Measurements from ENCODE around the gene EYA2.
"Not testable (repeated sequence)": the region's sequence is repeated elsewhere in the genome, so short reads cannot be mapped to it uniquely, and the experiment has no call there.

EYA2 gene, protein sequence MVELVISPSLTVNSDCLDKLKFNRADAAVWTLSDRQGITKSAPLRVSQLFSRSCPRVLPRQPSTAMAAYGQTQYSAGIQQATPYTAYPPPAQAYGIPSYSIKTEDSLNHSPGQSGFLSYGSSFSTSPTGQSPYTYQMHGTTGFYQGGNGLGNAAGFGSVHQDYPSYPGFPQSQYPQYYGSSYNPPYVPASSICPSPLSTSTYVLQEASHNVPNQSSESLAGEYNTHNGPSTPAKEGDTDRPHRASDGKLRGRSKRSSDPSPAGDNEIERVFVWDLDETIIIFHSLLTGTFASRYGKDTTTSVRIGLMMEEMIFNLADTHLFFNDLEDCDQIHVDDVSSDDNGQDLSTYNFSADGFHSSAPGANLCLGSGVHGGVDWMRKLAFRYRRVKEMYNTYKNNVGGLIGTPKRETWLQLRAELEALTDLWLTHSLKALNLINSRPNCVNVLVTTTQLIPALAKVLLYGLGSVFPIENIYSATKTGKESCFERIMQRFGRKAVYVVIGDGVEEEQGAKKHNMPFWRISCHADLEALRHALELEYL

DNA sequence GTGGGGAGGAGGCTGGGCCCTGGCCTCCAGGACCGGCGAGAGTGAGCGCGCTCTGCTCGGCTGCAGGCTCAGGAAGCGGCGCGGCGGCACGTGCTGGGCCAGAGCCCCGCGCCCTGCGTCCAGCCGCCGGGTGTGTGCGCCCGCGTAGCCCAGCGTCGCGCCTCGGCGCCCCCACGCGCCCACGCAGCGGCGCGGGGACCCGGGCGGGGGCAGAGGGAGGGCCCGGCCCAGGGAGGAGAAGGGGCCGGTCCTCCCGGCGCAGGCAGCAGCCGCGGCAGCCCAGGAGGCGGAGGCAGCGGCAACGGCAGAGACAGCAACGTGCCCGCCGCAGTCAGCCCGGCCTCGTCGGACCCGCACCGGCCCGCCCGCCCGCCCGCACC, at the start of gene EYA2:
EYA2 (plus strand) TSS at position 265 of the 380 bp plus-strand sequence. CDS start 95,168 bp downstream, outside the sequence.
- DNase-seq (ENCODE audit: low spot score), result no peak

DNA sequence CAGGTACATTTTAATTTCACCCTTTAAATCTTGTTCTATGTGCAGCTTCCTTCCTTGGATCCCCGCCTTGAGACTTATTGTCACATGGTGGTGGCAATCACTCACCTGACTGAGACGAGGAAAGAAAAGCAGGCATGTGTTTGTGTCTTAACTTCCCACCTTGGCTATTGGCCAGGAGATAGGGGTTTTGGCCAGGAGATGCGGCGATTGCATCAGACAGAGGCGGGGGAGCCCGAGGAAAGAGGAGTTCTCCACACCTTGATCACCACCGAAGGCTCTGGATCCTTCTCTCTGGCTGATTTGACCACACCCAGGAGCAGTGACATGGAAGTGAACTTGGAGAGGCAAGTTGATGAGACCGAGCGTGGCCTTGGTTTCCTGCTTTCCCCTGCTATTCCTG, 49.7 kb upstream of the EYA2 start:
- no peak for DNase-seq (ENCODE audit: low spot score)

DNA sequence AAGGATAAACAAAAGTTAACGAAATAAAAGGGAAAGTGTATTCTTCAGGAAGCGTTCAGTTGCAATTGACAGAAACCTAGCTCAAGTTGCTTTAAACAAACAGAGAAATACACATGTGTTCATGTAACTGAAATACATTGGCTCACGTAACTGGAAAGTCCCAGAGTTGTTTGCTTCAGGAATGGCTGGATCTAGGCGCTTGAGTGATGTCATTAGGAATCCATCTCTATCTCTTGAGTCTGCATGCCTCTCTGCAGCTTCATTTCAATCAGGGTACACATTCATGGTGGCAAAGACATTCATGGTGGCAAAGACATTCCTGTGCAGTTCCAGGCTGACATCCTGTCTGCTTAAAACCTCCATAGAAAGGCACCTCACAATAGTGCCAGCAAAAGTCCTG, 45.4 kb upstream of the EYA2 start:
- DNase-seq (ENCODE audit: low spot score), result no peak

DNA sequence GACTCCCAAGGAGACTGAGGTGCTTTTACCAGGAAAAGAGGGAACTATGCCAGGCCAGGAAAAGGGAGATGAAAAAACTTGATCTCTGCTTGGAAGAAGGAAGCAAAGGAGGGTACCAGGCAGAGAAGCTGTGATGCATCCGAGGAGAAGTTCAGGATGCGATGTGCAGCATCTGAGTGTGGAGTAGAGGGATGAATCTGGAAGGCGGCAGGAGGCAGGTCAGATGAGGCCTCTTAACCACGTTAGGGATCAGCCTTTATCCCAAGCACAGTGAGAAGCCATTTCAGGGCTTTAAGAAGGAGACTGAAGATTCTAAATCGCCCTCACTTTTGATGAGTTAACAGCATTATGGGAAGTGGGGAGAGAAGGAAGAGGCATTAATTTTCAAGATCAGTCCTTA, 44.9 kb upstream of the EYA2 start:
- no peak for DNase-seq (ENCODE audit: low spot score)

DNA sequence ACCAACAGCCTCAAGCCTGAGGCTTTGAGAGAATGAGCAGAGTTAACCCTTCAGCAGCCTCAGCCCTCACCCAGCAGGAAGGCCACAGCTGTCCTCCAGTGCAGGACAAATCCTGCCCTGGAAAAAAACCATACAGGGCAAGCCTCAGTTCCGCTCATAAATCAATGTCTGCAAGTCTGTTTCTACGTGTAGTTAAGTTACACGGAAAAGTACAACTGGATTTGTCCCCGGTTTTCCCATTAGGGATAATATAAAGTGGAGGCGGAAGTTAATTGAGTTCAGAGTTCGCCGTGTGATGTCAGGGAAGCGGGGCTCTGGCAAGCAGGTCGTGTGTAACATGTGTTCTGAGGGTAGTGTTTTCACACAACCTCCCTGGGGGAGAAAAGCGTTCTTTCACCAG, 44.2 kb upstream of the EYA2 start:
- no peak for DNase-seq (ENCODE audit: low spot score)

DNA sequence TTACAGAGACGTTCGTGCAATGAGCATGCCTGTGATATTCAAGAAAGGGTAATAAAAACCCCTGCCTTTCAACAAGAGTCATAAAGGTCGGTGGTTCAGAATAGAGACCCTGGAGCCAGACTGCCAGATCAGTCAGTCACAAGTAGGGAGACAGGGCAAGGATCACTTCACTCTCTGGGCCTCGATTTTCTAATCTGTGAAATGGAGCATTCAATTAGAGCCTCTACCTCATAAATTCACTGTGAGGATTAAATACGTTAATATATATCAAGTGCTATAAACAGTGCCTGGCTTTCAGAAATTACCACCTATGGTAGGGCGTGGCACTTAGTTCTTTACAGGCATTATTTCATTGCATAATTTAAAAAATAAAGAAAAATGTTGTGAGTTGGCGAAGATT, 43.7 kb upstream of the EYA2 start:
- DNase-seq (ENCODE audit: low spot score), result no peak

DNA sequence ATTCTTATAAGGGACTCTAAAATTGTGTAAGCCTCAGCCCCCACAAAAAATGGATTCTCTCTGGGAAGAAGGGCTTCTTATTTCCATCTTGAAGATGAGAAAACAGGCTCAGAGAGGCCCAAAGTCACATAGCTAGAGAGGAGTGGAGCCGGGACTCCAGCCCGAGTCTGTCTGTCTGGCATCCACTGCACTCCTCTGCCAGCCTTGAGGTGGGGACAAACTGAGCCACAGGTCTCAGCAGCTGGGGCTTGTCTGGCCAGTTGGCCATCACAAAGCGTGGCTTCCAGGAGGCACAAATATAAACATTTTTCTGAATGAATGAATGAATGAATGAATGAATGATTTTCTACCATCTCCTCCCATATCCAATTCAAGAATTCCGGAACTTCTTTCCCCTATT, 42.9 kb upstream of the EYA2 start:
- DNase-seq (ENCODE audit: low spot score), result no peak

DNA sequence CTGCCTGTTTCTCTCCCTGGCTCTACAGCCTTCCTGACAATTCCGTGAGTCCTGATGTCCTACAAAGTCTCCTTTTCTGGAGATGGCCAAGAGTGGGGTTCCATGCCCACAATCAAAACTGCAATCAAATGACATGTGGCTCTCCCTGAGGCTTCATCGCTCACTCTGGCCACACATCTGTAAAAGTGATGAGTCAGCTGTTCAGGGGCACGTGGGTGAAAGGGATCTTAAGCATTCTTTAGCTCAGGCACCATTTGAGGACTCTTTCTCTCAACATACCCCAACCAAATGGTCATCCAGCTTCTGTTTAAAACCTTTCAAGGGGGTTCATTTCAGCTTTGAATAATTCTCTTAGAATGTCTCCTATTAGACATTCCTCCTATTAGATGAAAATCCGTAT, 42.3 kb upstream of the EYA2 start:
- no peak for DNase-seq (ENCODE audit: low spot score)

DNA sequence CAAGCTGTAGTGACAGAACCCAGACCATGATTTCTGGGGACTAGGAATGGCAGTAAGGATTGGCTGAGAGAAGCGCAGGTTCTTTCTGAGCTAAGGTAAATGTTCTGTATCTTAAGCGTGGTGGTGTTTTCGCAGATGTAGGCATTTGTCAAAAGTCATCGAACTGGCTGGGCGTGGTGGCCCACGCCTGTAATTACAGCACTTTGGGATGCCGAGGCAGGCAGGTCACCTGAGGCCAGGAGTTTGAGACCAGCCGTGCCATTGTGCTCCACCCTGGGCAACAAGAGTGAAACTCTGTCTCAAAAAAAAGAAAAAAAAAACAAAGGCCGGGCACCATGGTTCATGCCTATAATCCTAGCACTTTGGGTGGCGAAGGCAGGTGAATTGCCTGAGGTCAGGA, 40.7 kb upstream of the EYA2 start:
- no peak for DNase-seq (ENCODE audit: low spot score)

DNA sequence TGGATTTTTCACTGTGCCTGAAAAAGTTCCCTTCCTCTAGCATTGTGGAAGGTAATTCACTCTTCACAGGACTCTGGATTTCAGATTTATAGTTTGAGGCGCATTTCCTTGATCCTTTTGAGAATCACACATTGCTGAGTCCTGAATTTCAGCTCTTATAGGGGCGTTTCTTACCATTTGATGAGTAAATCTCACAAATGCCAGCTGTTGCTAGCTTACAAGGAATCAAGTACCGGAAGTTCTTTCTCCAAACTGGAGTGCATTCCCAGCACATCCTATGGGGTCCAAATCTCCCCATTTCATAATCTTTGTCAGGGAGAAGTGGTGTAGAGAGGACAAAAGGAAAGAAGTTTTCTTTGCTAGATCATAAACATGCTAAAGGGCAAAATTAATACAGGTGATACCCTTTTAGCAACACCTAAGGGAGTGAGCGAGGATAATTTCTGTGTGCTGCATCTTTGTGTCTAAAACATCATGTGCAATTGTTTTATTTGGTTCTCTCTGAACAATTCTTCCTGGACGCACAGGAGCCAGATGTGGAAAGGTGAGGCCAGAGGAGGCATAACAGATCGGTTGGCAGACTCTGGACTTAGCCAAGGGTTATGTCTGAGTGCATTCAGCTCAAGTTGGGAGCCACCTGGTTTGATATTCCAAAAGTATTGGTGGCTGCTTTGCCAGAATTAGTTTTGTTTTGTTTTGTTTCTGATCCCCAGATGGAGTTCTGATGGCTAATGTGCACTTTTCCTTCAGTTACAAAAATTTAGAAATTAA, 37.4 kb upstream of the EYA2 start:
- no peak for DNase-seq (ENCODE audit: low spot score)

DNA sequence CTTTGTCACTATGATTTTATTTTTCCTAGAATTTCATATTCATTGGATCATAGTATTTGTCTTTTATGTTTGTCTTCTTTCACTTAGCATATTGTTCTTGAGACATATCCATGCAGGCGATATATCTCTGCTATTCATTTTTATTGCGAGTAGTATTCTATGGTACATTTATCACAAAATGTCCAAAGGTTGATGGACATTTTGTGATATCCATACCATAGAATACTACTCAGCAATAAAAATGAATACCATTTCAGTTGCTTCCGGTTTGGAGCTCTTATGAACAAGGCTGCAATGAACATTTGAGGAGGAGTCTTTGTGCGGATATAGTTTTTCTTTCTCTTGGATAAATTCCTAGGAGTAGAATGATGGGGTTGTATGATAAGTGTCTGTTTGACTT, 28.8 kb upstream of the EYA2 start:
- no peak for DNase-seq (ENCODE audit: low spot score)

DNA sequence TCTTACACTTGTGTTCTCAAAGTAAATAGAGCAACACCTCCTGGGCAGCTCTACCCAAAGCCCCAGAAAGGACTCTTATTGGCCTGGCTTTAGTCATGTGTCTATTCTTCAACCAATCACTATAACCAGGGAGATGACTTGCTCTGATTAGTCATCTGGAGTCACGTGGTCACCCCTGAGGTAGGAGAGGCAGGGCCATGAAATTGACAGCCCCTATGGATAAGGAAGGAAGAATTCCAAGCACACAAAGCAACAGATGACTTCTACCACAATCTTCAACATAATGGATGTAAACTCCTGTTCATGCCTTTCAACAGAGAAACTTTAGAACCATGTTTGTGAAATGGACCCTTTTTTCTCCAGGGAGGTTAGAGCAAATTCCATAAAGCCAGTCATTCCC, 24.6 kb upstream of the EYA2 start:
- DNase-seq (ENCODE audit: low spot score), result no peak

DNA sequence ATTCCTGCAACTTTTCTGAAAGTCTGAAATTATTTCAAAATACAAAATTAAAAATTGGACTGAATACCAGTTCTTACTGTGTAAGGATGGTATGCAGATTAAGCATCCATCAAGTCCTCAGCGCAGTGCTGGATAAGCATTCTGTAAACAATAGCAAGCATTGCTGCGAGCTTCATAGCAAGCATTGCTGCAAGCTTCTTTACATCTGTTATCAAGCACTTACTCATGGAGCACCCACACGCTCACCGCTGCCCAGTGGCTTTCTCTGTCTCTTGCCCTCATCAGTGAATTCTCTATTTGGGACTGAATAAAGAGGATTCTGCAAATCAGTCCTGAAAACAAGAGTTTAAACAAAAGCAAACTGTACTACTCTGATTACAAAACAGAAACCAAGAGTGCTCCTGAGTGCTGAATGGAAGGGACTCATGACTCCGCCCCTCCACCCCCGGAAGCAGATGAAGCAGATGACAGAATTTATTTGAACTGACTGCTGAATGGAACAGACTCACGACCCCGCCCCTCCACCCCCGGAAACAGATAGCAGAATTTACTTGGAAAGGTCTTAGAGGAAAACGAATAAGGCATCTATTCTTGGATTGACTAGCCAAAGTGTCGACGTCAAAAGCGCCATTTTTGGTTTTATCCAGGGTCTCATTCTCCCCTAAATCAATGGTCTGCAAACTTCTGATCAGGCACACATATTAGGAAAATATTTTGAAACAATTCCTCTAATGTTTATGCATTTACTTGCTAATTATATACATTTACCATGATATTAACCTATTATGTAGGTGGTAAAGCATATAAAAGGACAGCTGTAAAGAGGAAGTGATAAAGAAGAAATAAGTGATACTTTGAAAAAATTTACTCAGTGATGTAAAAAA, 22.1 kb upstream of the EYA2 start:
- DNase-seq (ENCODE audit: low spot score), result no peak

DNA sequence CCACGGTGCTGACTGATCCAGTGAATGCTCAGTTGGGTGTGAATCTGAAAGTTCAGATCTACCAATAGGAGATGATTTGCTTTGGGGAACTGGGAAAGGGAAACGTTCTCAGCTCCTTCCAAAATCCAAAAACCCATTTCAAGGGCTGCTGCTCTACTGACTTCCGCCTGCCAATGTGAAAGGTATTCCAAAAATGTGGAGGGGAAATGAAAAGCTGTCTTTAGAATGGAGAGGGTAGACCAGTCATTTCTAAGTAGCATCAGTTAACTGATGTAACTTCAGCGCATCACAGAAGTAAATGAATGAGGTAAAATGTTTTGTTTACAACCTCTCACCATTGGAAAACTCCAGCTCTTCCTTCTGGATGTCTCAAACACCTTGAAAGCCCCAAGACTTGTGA, 19.6 kb upstream of the EYA2 start:
- DNase-seq (ENCODE audit: low spot score), result no peak

DNA sequence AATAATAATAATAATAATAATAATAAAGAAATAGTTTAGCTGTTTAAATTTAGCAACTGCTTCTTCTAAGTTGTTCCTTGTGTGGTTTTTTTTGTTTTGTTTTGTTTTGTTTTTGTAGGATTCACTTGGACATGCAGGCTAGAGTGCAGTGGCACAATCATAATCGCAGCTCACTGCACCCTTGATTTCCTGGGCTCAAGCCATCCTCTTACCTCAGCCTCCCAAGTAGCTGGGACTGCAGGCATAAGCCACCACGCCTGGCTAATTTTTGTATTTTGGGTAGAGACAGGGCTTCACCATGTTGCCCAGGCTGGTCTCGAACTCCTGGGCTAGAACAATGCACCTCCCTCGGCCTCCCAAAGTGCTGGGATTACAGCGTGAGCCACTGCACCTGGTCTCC, 15.3 kb upstream of the EYA2 start:
- DNase-seq (ENCODE audit: low spot score), result no peak

DNA sequence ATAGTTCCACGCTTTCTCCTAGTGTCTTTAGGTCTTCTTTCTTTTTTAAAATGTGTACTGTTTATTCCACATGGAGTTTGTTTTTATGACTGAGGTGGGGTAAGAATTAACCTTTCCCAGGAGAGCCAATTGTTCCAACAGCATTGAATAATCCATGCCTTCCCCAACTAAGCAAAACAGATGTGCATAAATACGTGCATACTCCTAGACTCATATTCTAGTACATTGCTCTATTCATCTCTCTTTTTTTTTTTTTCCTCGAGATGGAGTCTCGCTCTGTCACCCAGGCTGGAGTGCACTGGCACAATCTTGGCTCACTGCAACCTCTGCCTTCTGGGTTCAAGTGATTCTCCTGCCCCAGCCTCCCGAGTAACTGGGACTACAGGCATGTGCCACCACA, 14.7 kb upstream of the EYA2 start:
- DNase-seq (ENCODE audit: low spot score), result not testable (repeated sequence)

DNA sequence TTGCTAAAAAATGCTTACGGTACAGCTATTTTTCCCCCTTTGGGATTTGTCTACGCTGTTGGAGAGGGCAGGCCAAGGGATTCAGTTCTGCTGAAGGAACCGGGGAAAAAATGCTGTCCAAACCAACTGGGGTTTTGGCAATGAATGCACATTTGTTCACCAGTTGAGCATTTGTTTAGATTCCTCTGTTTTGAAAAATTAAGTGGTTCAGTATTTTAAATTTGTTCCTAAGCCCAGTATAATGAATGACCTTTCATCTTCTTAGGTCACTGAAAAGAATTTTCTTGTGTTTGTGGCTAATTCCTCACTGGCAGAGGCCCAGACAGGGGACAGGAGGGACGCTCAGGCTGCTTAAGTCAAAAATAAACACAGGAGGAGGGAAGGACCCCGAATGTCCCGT, 10.8 kb upstream of the EYA2 start:
- no peak for DNase-seq (ENCODE audit: low spot score)

DNA sequence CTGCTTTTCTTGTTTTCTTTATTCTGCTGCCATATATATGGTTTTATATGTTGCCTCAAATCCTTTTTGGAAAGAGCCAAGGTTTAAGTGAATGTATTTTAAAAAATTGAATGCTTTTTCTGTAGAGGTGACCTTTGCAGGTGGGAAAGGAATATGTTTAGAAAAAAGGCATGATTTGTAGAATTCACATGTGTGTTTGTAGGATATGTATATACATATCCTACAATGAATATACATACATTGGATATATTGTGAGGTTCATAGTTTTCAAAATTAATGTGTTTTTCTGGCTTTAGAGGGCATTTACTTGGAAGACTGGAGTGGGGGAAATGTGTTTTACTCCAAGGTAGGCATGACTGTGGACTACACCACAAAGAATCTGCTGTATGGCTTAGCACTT, 4.0 kb upstream of the EYA2 start:
- no peak for DNase-seq (ENCODE audit: low spot score)

DNA sequence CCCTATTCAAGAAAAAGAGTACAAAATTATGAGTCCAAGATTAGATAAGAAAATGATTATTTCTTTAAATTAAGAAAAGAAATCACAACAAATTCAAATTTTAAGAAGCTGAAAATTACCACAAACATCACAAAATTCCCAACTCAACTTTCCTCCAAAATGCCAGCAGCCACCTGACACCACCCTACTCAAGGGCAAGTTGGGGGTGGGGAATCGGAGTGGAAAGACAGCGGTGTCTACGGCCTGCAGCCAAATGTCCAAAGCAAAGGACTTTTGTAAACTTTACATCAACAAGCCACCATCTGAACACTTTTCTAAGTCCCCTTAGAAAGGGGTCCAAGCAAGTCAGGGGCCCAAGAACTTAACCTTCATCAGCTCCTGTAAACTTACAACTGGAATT, 1.6 kb upstream of the EYA2 start:
- DNase-seq (ENCODE audit: low spot score), result no peak

DNA sequence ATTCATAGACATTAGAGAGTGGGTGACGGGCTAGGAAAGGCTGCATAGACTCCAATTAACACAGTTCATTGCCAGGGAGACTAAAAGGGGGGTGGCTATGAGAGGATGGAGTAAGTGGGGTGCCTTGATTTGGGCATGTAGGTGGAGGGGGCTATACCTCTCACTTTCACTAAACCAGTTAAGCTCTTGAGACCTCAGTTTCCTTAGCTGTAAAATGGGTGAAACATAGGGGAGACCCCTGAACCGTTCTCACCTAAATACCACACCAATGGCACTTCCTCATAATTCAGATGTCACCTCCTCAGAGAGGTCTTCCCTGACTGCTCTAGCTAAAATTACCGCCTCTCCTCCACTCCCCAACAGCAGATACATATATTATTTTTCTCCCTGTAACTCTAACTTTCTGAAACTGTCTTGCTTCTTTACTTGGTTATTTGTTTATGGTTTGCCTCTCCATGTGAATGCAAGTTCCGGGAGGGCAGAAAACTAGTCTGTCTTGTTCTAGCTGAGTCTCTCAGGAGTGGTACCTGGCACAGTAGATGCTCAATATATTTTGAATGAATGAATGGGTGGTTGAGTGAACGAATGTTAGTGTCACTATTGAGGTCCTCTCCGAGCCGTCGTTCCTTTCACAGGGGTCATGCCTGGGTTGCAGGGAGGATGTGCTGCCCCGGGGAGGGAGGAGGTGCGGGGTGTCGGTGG, 615 bp upstream of the EYA2 start:
- no peak for DNase-seq (ENCODE audit: low spot score)

DNA sequence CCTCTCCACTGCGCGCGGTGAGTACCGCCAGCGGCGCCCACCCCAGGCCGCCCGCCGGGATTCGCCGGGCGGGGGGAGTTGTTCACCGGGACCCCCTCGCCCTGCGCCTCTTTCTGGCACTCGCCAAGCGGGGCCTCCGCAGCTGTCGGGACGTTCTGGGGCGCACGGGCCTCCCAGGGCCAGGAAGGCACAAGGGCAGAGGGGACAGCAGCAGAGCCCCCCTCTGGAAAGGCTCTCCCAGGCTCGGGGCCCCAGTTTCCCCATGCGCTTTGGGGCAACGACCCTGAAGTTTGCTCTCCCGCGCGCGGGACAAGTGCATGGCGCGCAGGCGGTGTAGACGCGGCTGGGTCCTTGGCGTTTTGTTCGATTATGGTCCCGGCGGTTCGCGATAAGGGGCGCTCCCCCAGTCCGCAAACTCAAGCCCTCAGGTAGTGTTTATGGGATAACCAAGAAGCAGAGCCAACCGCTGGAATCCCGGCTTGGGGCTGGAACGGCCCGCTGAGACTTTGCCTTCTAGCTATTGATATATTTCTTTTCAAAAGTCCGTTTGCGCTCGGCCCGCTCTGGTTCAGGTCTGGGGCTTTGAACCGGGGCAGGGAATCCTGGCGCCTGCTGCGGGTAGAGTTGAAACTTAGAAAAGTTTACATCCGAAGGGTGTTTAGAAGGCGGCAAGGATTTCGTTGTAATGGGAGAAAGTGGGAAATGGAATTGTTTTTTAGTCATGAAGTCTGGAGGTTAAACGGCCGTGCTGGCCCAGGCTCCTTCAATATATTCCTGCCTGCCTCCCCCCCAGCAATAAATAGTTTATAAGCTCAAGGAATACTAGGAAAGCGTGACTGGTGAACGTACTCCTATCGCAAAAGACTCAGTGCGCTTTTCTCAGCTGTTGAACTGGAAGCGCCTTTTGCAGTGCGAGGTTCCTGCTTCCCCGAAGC, 595 bp downstream of the EYA2 start:
- no peak for DNase-seq (ENCODE audit: low spot score)

All from CD4-positive, alpha-beta T cell treated with Interleukin-2 at 100 ng/mL for 4 hours (primary cell).